Neural cell (in vitro differentiated cells): ENCODE data around the gene AEBP1.

Experiments
- CTCF ChIP-seq: fragments of 450-650 bp; IDR thresholded peaks from 2 replicates; pipeline ENCODE4 v1.5.1; 2014; ENCODE audit warnings: antibody characterized with exemption, mild to moderate bottlenecking, moderate library complexity; ENCODE audit not compliant: poor library complexity, severe bottlenecking
- MXI1 ChIP-seq: fragments of 450-650 bp; conservative IDR thresholded peaks from 2 replicates; pipeline ENCODE4 v1.6.1; 2014; ENCODE audit warnings: antibody characterized with exemption, mild to moderate bottlenecking; ENCODE audit not compliant: poor library complexity, severe bottlenecking
- POLR2AphosphoS5 ChIP-seq: IDR thresholded peaks from 2 replicates; pipeline ENCODE4 v1.6.1; 2012
- REST ChIP-seq: IDR thresholded peaks from 2 replicates; pipeline ENCODE4 v1.6.1; 2012; ENCODE audit warnings: borderline replicate concordance

DNA sequence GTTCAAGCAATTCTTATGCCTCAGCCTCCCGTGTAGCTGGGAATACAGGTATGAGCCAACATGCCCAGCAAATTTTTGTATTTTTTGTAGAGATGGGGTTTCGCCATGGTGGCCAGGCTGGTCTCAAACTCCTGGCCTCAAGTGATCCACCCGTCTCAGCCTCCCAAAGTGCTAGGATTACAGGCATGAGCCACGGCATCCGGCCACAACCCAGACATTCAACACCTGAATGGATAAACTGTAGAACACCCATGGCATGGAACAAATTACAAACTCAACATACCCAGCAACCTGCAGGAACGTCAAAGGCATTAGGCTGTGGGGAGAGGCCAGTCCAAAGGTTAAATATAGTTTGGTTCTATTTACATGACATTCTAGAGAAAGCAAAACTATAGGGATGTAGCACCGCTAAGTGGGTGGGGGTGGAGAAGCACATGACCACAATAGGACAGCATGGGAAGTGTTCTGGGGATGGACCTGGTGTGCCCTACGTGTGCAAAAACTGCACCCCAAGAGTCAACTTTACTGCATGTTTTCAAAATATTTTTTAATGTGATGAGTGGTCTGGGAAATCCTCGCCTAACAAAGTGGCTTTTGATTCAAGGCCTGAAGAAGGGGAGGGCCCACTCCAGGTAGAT lies 32.3 kb upstream of the AEBP1 start:
- TF ChIP-seq POLR2AphosphoS5, result no peak
- TF ChIP-seq CTCF, result no peak
- no peak for TF ChIP-seq REST
- no peak for TF ChIP-seq MXI1
